ENCODE data around the gene UCMA.

Gene UCMA

DNA sequence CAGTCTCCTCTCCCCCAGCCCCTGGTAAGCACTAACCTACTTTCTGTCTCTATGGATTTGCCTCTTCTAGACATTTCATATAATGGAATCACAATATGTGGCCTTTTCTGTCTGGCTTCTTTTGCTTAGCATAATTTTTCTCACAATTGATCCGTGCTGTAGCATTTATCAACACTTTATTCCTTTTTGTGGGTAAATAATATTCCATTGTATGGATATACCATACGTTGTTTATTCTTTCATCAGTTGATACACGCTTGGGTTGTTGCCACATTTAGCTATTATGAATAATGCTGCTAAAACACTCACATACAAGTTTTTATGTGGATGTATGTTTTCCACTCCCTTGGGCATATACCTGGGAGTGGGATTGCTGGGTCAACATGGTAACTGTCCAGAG is 47.0 kb downstream of the UCMA start:
- DNase-seq (ENCODE audit: low read depth): no peak

- DNase-seq (ENCODE audit: low read depth): no peak
These were observed 49.3 kb downstream of the UCMA start for GRCh38 chr10:13184730-13185514.

- no peak for DNase-seq (ENCODE audit: low read depth)
These were observed 49.9 kb downstream of the UCMA start for GRCh38 chr10:13184276-13184675.

GRCh38 chr10:13183625-13184024 is 50.5 kb downstream of the UCMA start:
- DNase-seq (ENCODE audit: low read depth): no peak

GRCh38 chr10:13182424-13182823 is 51.8 kb downstream of the UCMA start:
- no peak for DNase-seq (ENCODE audit: low read depth)

DNA sequence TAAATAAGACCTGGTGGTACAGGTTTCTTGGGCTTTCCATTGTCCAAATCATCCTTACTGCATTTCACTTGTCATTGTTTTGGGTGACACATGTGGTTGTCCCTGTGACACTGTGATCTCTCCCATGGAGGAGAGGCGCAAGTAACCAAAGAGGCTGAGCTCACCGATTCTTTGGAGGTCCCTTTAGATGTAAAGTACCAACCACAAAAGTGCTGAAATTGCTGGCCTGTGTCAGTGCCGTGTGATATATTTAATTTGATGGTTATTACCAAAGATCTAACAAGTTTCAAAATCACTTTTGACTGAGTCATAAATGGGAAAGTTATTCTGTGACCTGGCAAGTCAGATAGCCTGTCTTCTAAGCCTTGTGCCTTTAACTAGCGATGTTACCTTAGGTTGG is 53.4 kb downstream of the UCMA start:
- no peak for DNase-seq (ENCODE audit: low read depth)

DNA sequence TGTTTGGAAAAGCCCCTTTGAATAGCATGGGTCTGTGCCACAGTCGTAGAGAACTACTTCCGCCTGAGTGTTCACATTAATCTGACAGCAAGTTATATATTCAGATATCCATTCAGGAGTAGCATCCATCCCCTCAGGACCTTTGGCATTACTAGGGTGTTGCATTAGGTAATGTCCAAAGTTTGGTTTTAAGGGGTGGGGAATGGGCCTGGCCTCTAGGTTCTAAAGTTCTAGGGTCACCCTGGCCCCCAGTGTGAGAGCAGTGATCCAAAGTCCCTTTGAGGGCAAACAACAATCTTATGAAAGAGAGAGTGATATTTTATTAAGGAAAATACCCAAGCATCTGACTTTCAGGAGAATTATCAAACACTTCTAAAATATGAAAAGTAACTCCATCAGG is 60.6 kb downstream of the UCMA start:
- no peak for DNase-seq (ENCODE audit: low read depth)
